Esophagus (tissue), 2 donors: ENCODE data around the gene FBH1. TPM values are rescaled to one million over a fixed set of nuclear protein-coding genes. Genes with fewer than 3 reads are reported as not detected.

ENCODE experiments used
- H3K27ac ChIP-seq, 2 donors: one replicate each; pipeline ENCODE4 v1.5.1; 2013; ENCODE audit warnings: low read depth in 2 of 2, mild to moderate bottlenecking in 2 of 2, inconsistent platforms in 1 of 2, low read length in 1 of 2, moderate library complexity in 1 of 2
- H3K27me3 ChIP-seq, 2 donors: one replicate each; pipeline ENCODE4 v1.6.1; 2013; ENCODE audit warnings: low read length in 2 of 2, control low read depth in 1 of 2, mild to moderate bottlenecking in 1 of 2; ENCODE audit not compliant: insufficient read depth in 2 of 2, control insufficient read depth in 1 of 2
- H3K36me3 ChIP-seq, 2 donors: one replicate each; pipeline ENCODE4 v1.6.1; 2013; ENCODE audit warnings: low read length in 1 of 2; ENCODE audit not compliant: control insufficient read depth in 2 of 2, insufficient read depth in 2 of 2
- H3K4me1 ChIP-seq, 2 donors: one replicate each; pipeline ENCODE4 v1.6.1; 2013; ENCODE audit warnings: low read length in 1 of 2; ENCODE audit not compliant: control insufficient read depth in 2 of 2, insufficient read depth in 2 of 2
- H3K4me3 ChIP-seq, 2 donors: one replicate each; pipeline ENCODE4 v1.5.1; 2013; ENCODE audit warnings: low read length in 2 of 2, mild to moderate bottlenecking in 2 of 2, low read depth in 1 of 2, moderate library complexity in 1 of 2
- H3K9me3 ChIP-seq, 2 donors: one replicate each; pipeline ENCODE4 v1.6.1; 2013; ENCODE audit warnings: mild to moderate bottlenecking in 2 of 2, low read depth in 1 of 2, low read length in 1 of 2, moderate library complexity in 1 of 2; ENCODE audit not compliant: control insufficient read depth in 2 of 2, insufficient read depth in 1 of 2
- WGBS, 2 donors: extraction: QIAGEN DNeasy Blood & Tissue Kit; methylation state at CpG; one replicate each; pipeline ENCODE4 v1.1.7; 2013; 5-methylcytosine and 5-hydroxymethylcytosine counted together
- polyA plus RNA-seq, 2 donors: library from polyadenylated mRNA; stranded (reverse); fragments of 200-250 nt; gene quantifications; one replicate each; pipeline ENCODE4 v1.2.3, GENCODE V29; 2013
- donor health status: healthy with polysubstance abuse.
- donor health status: Bipolar disorder and iron deficiency.

FBH1 gene
- polyA plus RNA-seq, 2 donors: 25.4 to 34.4 TPM

DNA sequence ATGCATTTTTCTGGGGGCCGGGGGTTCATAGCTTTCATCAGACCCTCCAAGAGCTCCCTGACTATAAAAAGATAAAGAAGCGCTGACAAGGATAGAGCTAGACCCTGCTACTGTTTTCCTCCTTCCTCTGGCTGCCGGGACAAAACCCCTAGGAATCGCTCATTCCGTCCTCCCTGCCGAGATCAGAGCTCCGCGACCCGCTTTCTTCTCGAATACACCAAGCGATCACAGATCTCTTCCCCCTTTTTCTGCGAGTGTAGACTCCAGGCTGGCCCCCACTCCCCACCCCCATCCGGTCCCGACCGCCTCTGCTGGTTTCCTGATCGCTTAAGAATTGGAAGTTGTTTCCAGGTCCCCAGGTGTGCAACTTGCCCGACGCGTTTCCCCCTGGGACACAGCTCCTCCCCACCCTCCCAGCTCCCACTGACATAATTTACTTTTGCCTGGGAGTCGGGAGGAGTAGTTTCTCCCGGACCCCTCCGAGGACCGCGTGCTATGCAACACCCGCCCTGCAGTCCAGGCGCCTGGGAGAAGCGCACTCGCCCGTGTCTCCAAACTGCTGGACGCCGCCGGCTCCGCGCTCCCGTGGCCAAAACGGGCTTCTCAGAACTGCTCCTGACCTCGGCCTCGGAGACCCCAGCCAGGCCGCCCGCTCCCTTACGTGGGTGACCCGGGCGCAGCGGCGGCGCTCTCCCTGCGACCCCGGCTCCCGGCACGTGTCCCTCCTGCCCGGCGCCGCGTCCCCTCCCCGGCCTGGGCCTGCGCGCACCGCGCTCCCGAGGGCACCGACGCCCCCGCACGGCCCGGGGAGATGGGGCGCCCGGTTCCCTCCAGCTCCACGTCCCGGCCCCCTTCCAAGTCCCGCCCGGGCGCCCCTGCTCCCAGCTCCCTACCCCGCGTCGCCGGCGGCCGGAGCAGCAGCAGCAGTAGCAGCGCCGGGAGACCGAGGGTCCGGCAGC lies 86.7 kb downstream of the FBH1 start:
- H3K27me3 ChIP-seq: no peaks in the 10 kb centered on the region
- H3K27ac ChIP-seq: peak overlapping the region; percentile 85 to 98
- H3K9me3 ChIP-seq: no peaks in the 10 kb centered on the region
- H3K4me1 ChIP-seq: peaks cover 0 to 10% of the 10 kb centered on the region in 2 donors
- 1% methylated on average over 60 to 82 of the region's 82 CpGs for WGBS, 2 donors
- H3K36me3 ChIP-seq: no peaks in the 10 kb centered on the region
- H3K4me3 ChIP-seq: peak overlapping the region; percentile 82 to 99

DNA sequence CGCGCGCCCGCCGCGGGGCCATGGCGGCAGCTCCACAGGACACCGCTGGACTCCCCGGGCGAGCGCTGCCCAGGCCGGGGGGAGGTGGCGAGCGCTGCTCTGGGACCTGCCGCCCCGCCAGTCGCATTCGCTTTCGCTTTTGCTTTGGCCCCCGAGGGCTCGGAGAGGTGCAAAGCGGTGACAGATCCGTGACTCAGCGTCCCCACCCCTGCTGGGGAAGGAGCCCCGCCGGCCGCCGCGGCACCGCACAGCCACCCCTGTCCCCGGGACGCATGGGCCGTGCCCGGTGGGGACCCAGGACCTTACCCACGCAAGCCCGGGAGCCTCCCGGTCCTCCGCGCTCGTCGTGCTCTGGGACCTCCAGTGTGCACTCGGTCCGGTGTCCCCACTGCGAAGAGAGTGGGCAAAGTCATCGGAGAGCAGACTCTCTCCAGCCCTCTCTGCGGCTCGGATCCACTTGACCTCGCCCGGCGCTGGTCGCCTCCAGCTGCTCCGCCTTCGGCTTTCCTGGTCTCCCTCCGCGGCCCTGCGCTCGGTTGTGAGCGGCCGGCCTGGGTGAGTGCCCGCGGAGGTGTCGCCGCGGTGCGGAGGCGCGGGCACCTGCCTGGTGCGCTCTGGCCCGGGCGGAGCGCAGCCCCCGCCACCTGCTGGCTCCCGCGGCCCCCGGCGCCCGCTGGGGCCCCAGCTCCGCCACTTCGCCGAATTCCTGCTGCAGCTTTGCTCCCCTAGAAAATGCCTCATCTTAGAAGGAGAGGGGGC lies 87.6 kb downstream of the FBH1 start, which contains the start of gene IL15RA:
Gene IL15RA (minus strand): TSS at position 73 of the 759 bp plus-strand sequence. CDS start 51 bp downstream, at position 22.
- Histone ChIP-seq H3K27me3 (no peaks in the 10 kb centered on the region), H3K27ac (peak within 1 kb of the TSS; percentile 85 to 98)

DNA sequence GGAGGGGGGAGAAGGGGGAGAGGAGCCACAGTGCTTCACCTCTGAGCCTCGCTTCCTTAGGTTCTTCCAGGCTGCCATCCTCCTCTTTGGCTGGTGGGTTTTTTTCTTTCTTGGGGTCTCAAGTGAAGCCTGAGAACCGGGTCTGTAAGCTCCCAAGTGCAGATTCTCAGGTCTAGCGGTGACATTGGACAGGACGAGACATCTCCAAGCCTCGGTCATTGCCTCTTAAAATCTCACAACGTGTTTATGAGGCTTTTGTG lies 88.1 kb downstream of the FBH1 start:
- 25 to 29% methylated on average over 6 of the region's 6 CpGs for WGBS, 2 donors
- no peaks in the 10 kb centered on the region for H3K27me3 ChIP-seq
- H3K27ac ChIP-seq: peak overlapping the region; percentile 85 to 98
- H3K36me3 ChIP-seq: no peaks in the 10 kb centered on the region
- peaks cover 0 to 10% of the 10 kb centered on the region in 2 donors for H3K4me1 ChIP-seq
- peak overlapping the region; percentile 82 to 99 for H3K4me3 ChIP-seq
- H3K9me3 ChIP-seq: no peaks in the 10 kb centered on the region

More for the DNA sequence above, 87.6 kb downstream of the FBH1 start, which contains the start of gene IL15RA:
- H3K4me1 ChIP-seq: peaks cover 0 to 10% of the 10 kb centered on the region in 2 donors
- no peaks in the 10 kb centered on the region for H3K36me3 ChIP-seq
- H3K4me3 ChIP-seq: peak within 1 kb of the TSS; percentile 82 to 99
- no peaks in the 10 kb centered on the region for H3K9me3 ChIP-seq
- WGBS, 2 donors: 0 to 1% methylated on average over 73 to 80 of the region's 80 CpGs

DNA sequence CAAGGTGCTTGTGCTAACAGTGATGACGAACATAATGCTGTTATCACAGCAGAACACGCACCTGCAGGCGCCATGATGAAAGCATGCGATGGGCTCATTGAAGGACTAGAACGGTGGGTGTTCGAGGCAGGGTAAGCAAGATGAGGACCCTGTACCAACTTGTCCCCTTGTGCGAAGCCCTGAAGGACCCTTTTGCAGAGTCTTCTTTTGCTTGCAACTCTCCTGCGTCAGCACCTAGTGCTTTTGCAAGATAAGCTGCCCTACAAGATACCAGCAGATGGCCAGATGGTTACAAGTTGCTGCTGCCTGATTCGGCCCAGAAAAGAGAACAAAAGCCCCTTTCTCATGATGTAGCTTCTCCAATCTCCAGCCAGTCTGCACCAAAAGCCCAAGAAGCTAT lies 91.5 kb downstream of the FBH1 start:
- H3K36me3 ChIP-seq: no peaks in the 10 kb centered on the region
- H3K9me3 ChIP-seq: no peaks in the 10 kb centered on the region
- H3K27me3 ChIP-seq: no peaks in the 10 kb centered on the region
- WGBS, 2 donors: 89 to 92% methylated on average over 9 of the region's 9 CpGs
- H3K27ac ChIP-seq: no peak overlapping the region
- H3K4me3 ChIP-seq: no peak overlapping the region
- peaks cover 0 to 7% of the 10 kb centered on the region in 2 donors for H3K4me1 ChIP-seq

DNA sequence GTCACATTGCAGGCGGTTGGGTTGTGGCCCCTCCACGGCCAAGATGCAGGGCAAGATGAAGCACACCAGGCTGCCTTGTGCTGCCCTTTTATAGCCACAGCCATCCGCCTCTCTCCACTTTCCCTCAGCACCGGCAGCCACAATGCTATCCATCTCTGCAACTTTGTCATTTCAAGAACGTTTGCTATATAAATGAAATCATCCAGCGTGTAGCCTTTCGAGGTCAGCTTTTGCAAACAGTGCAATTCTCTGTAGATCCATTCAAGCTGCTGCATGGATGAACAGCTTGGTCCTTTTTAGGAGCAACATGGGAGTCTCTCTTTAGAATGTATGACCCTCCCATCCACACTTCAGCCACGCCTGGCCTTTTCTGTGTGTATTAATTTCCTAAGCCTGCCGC lies 93.7 kb downstream of the FBH1 start:
- H3K4me1 ChIP-seq: peaks cover 0 to 3% of the 10 kb centered on the region in 2 donors

DNA sequence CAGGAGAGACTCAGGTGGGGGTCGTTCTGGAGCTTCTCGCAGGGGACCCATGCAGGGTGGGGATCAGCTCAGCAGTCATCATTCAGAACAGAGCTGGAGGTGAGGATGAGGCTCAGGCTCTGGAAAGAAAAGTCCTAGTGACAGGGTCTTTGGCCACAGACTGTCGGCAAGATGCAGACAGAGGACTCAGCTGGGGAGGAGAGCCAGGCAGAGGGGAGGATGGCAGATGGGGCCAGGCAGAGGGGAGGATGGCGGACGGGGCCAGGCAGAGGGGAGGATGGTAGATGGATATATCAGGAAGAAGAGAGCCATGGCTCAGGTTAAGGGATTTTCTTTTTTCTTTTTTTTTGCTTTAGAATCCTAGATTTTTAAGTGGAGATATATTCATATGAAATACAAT lies 95.0 kb downstream of the FBH1 start:
- Histone ChIP-seq H3K4me3 (no peak overlapping the region), H3K27me3 (no peaks in the 10 kb centered on the region), H3K4me1 (peaks cover 0 to 3% of the 10 kb centered on the region in 2 donors), H3K27ac (no peak overlapping the region), H3K9me3 (no peaks in the 10 kb centered on the region), H3K36me3 (no peaks in the 10 kb centered on the region)
- WGBS, 2 donors: 93% methylated on average over 5 of the region's 5 CpGs

More for the DNA sequence above, 93.7 kb downstream of the FBH1 start:
- Histone ChIP-seq H3K36me3 (no peaks in the 10 kb centered on the region), H3K27ac (no peak overlapping the region), H3K9me3 (no peaks in the 10 kb centered on the region), H3K27me3 (no peaks in the 10 kb centered on the region), H3K4me3 (no peak overlapping the region)
- WGBS, 2 donors: 67 to 74% methylated on average over 9 of the region's 9 CpGs

Other genes starting within 250 kb of the FBH1 start
- 10 to 100 TPM; 12.2 to 13.9 TPM for gene ASB13, start 223.6 kb upstream of the FBH1 start, polyA plus RNA-seq
- gene TASOR2, start 205.4 kb upstream of the FBH1 start, polyA plus RNA-seq: 10 to 100 TPM in 1 of 2 donors, 1 to 10 TPM in 1; 8.1 to 11.1 TPM
- 100 to 1,000 TPM in 1 of 2 donors, 10 to 100 TPM in 1; 58.2 to 109 TPM for gene GDI2, start 76.8 kb upstream of the FBH1 start, polyA plus RNA-seq
- gene ANKRD16, start 350 bp upstream of the FBH1 start, polyA plus RNA-seq: 1 to 10 TPM; 4.3 to 4.7 TPM
- 1 to 10 TPM; 2.5 to 6.4 TPM for gene IL15RA, start 87.3 kb downstream of the FBH1 start, polyA plus RNA-seq
- under 1 TPM; 0.16 to 0.18 TPM for gene IL2RA, start 172.1 kb downstream of the FBH1 start, polyA plus RNA-seq
- 10 to 100 TPM; 51.2 to 57.3 TPM for gene RBM17, start 198.8 kb downstream of the FBH1 start, polyA plus RNA-seq